NCI-H460 (cell line): ENCODE results near the gene C16orf95. TPM values are rescaled to one million over a fixed set of nuclear protein-coding genes. Genes with fewer than 3 reads are reported as not detected.

Experiments
- DNase-seq: peaks from one replicate; pipeline ENCODE4 v3.0.0-alpha.2; 2016; ENCODE audit warnings: low read depth; ENCODE audit errors: extremely low read depth
- total RNA-seq: library from RNA; depleted of rRNA; stranded (reverse); fragments of >200 nt; shearing (Covaris generic); gene quantifications from 2 replicates; pipeline ENCODE4 v1.2.3, GENCODE V29; 2014

The C16orf95 gene
- total RNA-seq, 1 experiment from 2014 or later: 2.8 TPM

GRCh38 chr16:87319997-87320491 is 2.9 kb upstream of the C16orf95 start:
- DNase-seq: no peak

GRCh38 chr16:87319011-87319410 is 1.8 kb upstream of the C16orf95 start:
- DNase-seq: no peak

- peak; percentile 13 for DNase-seq
These were observed 805 bp upstream of the C16orf95 start for GRCh38 chr16:87317750-87318644.

- no peak for DNase-seq
These were observed 706 bp downstream of the C16orf95 start for GRCh38 chr16:87316450-87316922.

- DNase-seq: no peak
These were observed 2.2 kb downstream of the C16orf95 start for GRCh38 chr16:87314990-87315420.

- no peak for DNase-seq
These were observed 5.2 kb downstream of the C16orf95 start for GRCh38 chr16:87312008-87312407.

- DNase-seq: no peak
These were observed 5.8 kb downstream of the C16orf95 start for GRCh38 chr16:87311387-87311786.

- no peak for DNase-seq
These were observed 6.6 kb downstream of the C16orf95 start for GRCh38 chr16:87310610-87311009.

GRCh38 chr16:87309620-87310525 is 7.3 kb downstream of the C16orf95 start:
- DNase-seq: no peak

GRCh38 chr16:87308826-87309225 is 8.4 kb downstream of the C16orf95 start:
- DNase-seq: no peak

- no peak for DNase-seq
These were observed 10.7 kb downstream of the C16orf95 start for GRCh38 chr16:87306516-87306915.

- no peak for DNase-seq
These were observed 11.4 kb downstream of the C16orf95 start for GRCh38 chr16:87305505-87306391.

- no peak for DNase-seq
These were observed 12.2 kb downstream of the C16orf95 start for GRCh38 chr16:87304951-87305350.

GRCh38 chr16:87303962-87304521 is 13.2 kb downstream of the C16orf95 start:
- no peak for DNase-seq

GRCh38 chr16:87303431-87303930 is 13.7 kb downstream of the C16orf95 start:
- DNase-seq: no peak

- no peak for DNase-seq
These were observed 18.2 kb downstream of the C16orf95 start for GRCh38 chr16:87298857-87299465.

GRCh38 chr16:87297918-87298631 is 19.1 kb downstream of the C16orf95 start:
- DNase-seq: peak; percentile 17

GRCh38 chr16:87297407-87297806 is 19.8 kb downstream of the C16orf95 start:
- DNase-seq: no peak
